Mammary epithelial cell (primary cell): ENCODE measurements around the gene AGMAT.

Source experiments
- CTCF ChIP-seq, 2 donors: IDR thresholded peaks in 1 of 2; conservative IDR thresholded peaks in 1 of 2; 2 replicates each; pipeline ENCODE4 v1.5.1; 2011 to 2012; ENCODE audit warnings: inconsistent platforms in 2 of 2, low read length in 2 of 2, mild to moderate bottlenecking in 2 of 2, control low read depth in 1 of 2, low read depth in 1 of 2; ENCODE audit not compliant: insufficient read depth in 1 of 2; ENCODE audit errors: extremely low read depth in 1 of 2
- EZH2 ChIP-seq: IDR thresholded peaks from 2 replicates; pipeline ENCODE4 v1.6.1; 2012; ENCODE audit warnings: low read length, inconsistent platforms, borderline replicate concordance

GRCh38 chr1:15583016-15583706 lies 1.7 kb downstream of the AGMAT start:
- TF ChIP-seq CTCF (conservative IDR thresholded peaks at IDR 0.05 in 1 of 2, IDR thresholded peaks at IDR 0.05 in 1 of 2; ENCODE audit: extremely low read depth in 1 of 2, insufficient read depth in 1 of 2, low read depth in 1 of 2, low read length in 2 of 2) (no peak), EZH2 (no peak)
